Neural cell (in vitro differentiated cells): ENCODE measurements around the gene MEIOB. TPM values are rescaled to one million over a fixed set of nuclear protein-coding genes. Genes with fewer than 3 reads are reported as not detected.

Source experiments
- polyA plus RNA-seq: library from polyadenylated mRNA; depleted of rRNA; stranded (reverse); fragments of >200 nt; gene quantifications from 2 replicates; pipeline ENCODE4 v1.2.3, GENCODE V29; 2014

MEIOB gene
- polyA plus RNA-seq, 1 donor from 2014 or later: not detected

Other genes starting within 250 kb of the MEIOB start
- gene JPT2, start 193.9 kb downstream of the MEIOB start, polyA plus RNA-seq: 44.9 and 61.4 TPM in 2 replicates
- gene MAPK8IP3, start 166.0 kb downstream of the MEIOB start, polyA plus RNA-seq: 51.0 and 68.7 TPM in 2 replicates
- 102 and 145 TPM in 2 replicates for gene NME3, start 100.6 kb downstream of the MEIOB start, polyA plus RNA-seq
- 21.2 and 25.6 TPM in 2 replicates for gene EME2, start 99.4 kb downstream of the MEIOB start, polyA plus RNA-seq
- gene MRPS34, start 99.0 kb downstream of the MEIOB start, polyA plus RNA-seq: 113 and 152 TPM in 2 replicates
- gene SPSB3, start 89.6 kb downstream of the MEIOB start, polyA plus RNA-seq: 315 and 373 TPM in 2 replicates
- 213 and 246 TPM in 2 replicates for gene NUBP2, start 89.2 kb downstream of the MEIOB start, polyA plus RNA-seq
- gene IGFALS, start 78.5 kb downstream of the MEIOB start, polyA plus RNA-seq: 1.2 and 3.0 TPM in 2 replicates
- gene HAGH, start 45.3 kb downstream of the MEIOB start, polyA plus RNA-seq: 163 and 196 TPM in 2 replicates
- gene FAHD1, start 45.0 kb downstream of the MEIOB start, polyA plus RNA-seq: 73.5 and 80.0 TPM in 2 replicates
- not detected in 2 replicates for gene HS3ST6, start 46.3 kb upstream of the MEIOB start, polyA plus RNA-seq
- gene MSRB1, start 71.0 kb upstream of the MEIOB start, polyA plus RNA-seq: 4.4 and 6.0 TPM in 2 replicates
- not detected in 2 replicates for gene RPL3L, start 82.5 kb upstream of the MEIOB start, polyA plus RNA-seq
- 215 and 217 TPM in 2 replicates for gene NDUFB10, start 87.4 kb upstream of the MEIOB start, polyA plus RNA-seq
- gene RPS2, start 92.7 kb upstream of the MEIOB start, polyA plus RNA-seq: 1,295 and 1,393 TPM in 2 replicates
- gene RNF151, start 94.7 kb upstream of the MEIOB start, polyA plus RNA-seq: not detected in 2 replicates
- 20.5 and 21.4 TPM in 2 replicates for gene TBL3, start 99.9 kb upstream of the MEIOB start, polyA plus RNA-seq
- gene NOXO1, start 109.3 kb upstream of the MEIOB start, polyA plus RNA-seq: 8.5 and 11.7 TPM in 2 replicates
- gene GFER, start 112.0 kb upstream of the MEIOB start, polyA plus RNA-seq: 37.8 and 42.3 TPM in 2 replicates
- 61.0 and 71.9 TPM in 2 replicates for gene SYNGR3, start 117.8 kb upstream of the MEIOB start, polyA plus RNA-seq
- 18.2 and 22.1 TPM in 2 replicates for gene ZNF598, start 137.7 kb upstream of the MEIOB start, polyA plus RNA-seq
- gene NPW, start 147.6 kb upstream of the MEIOB start, polyA plus RNA-seq: not detected in 2 replicates
- gene NHERF2, start 154.7 kb upstream of the MEIOB start, polyA plus RNA-seq: 3.4 and 4.1 TPM in 2 replicates
- gene NTHL1, start 175.7 kb upstream of the MEIOB start, polyA plus RNA-seq: 43.1 and 56.9 TPM in 2 replicates
- gene TSC2, start 175.8 kb upstream of the MEIOB start, polyA plus RNA-seq: 69.2 and 92.8 TPM in 2 replicates